HL-60/S4 (cell line): ENCODE data around the gene SMIM24.
"Not testable (repeated sequence)": the region's sequence is repeated elsewhere in the genome, so short reads cannot be mapped to it uniquely, and the experiment has no call there.

Source experiments
- in situ Hi-C: fragments of 300-500 bp; cut with MboI; formaldehyde crosslinking; loops from 2 replicates; pipeline ENCODE4 v1.14.3; 2022; ENCODE audit warnings: low sequenced_read_pairs

The SMIM24 gene

GRCh38 chr19:3515891-3516422 is 35.6 kb upstream of the SMIM24 start:
- in situ Hi-C loops: no loop called here

GRCh38 chr19:3514930-3515329 is 34.6 kb upstream of the SMIM24 start:
- in situ Hi-C loops: no loop called here

GRCh38 chr19:3513229-3514140 is 33.2 kb upstream of the SMIM24 start:
- in situ Hi-C loops: no loop called here

- in situ Hi-C loops: no loop called here
These were observed 32.4 kb upstream of the SMIM24 start for GRCh38 chr19:3512562-3513228.

- in situ Hi-C loops: no loop called here
These were observed 31.4 kb upstream of the SMIM24 start for GRCh38 chr19:3511506-3512251.

GRCh38 chr19:3510727-3511126 is 30.4 kb upstream of the SMIM24 start:
- in situ Hi-C loops: no loop called here

GRCh38 chr19:3509566-3509989 is 29.3 kb upstream of the SMIM24 start:
- in situ Hi-C loops: no loop called here

GRCh38 chr19:3508771-3509535 is 28.6 kb upstream of the SMIM24 start:
- in situ Hi-C loops: no loop called here

GRCh38 chr19:3508121-3508661 is 27.9 kb upstream of the SMIM24 start:
- in situ Hi-C loops: not testable (repeated sequence)

- in situ Hi-C loops: no loop called here
These were observed 27.2 kb upstream of the SMIM24 start for GRCh38 chr19:3507371-3508120.

- in situ Hi-C loops: no loop called here
These were observed 26.3 kb upstream of the SMIM24 start for GRCh38 chr19:3506384-3507340.

- in situ Hi-C loops: no loop called here
These were observed 25.5 kb upstream of the SMIM24 start, which contains the start of gene FZR1 for GRCh38 chr19:3505598-3506383. TSS of gene FZR1 (plus strand) at chr19:3506311. CDS start at chr19:3522990, 16,679 bp downstream.

- in situ Hi-C loops: no loop called here
These were observed 24.4 kb upstream of the SMIM24 start for GRCh38 chr19:3504735-3505134.

GRCh38 chr19:3503036-3503572 is 22.8 kb upstream of the SMIM24 start:
- in situ Hi-C loops: no loop called here

- in situ Hi-C loops: no loop called here
These were observed 21.5 kb upstream of the SMIM24 start for GRCh38 chr19:3501780-3502179.

- in situ Hi-C loops: no loop called here
These were observed 20.2 kb upstream of the SMIM24 start, which contains the start of gene DOHH for GRCh38 chr19:3500429-3501101. TSS of gene DOHH (minus strand) at chr19:3500674. CDS start at chr19:3496814, 3,860 bp downstream.
